Body of pancreas (tissue), 4 donors: Measurements from ENCODE around the gene PXDC1. TPM values are rescaled to one million over a fixed set of nuclear protein-coding genes. Genes with fewer than 3 reads are reported as not detected.
A peak's percentile ranks its signal among the peaks of the same experiment; 100 is the strongest.

Experiments used
- ATAC-seq: fragments of 150-250 bp; one replicate; pipeline ENCODE4 v1.9.1; 2016
- DNase-seq, 4 donors: peaks; one replicate each; pipeline ENCODE4 v3.0.0-alpha.2; 2019
- H3K27ac ChIP-seq, 4 donors: fragments of 200-600 bp; sonication (generic); 1 replicate in 3 of 4; 2 replicates in 1 of 4; pipeline versions ENCODE4 v1.5.1 to v1.6.1; 2016 to 2019; ENCODE audit warnings: mild to moderate bottlenecking in 1 of 4, mixed read lengths in 1 of 4, moderate library complexity in 1 of 4
- H3K27me3 ChIP-seq, 2 donors: fragments of 200-600 bp; sonication (generic); one replicate each; pipeline ENCODE4 v1.6.0; 2016; ENCODE audit warnings: mild to moderate bottlenecking in 1 of 2
- H3K36me3 ChIP-seq, 2 donors: fragments of 200-600 bp; sonication (generic); replicated peaks in 1 of 2; 2 replicates each; pipeline ENCODE4 v1.5.1; 2016; ENCODE audit warnings: low read depth in 2 of 2; ENCODE audit not compliant: insufficient read depth in 1 of 2
- H3K4me1 ChIP-seq: fragments of 200-600 bp; sonication (generic); one replicate; pipeline ENCODE4 v1.6.0; 2016
- H3K4me3 ChIP-seq, 2 donors: fragments of 200-600 bp; sonication (generic); 1 replicate in 1 of 2; 2 replicates in 1 of 2; pipeline ENCODE4 v1.5.1; 2016 to 2019
- H3K9me3 ChIP-seq, 3 donors: fragments of 200-600 bp; sonication (generic); 1 replicate in 2 of 3; 2 replicates in 1 of 3; pipeline ENCODE4 v1.5.1; 2016
- CTCF ChIP-seq, 7 experiments: fragments of 450-650 bp in 4 of 7; fragments of 200-600 bp in 3 of 7; sonication (generic) in 3 of 7; IDR thresholded peaks; one replicate each; pipeline ENCODE4 v1.5.1; 2016 to 2019; ENCODE audit warnings: antibody characterized with exemption in 7 of 7
- POLR2A ChIP-seq, 3 donors: fragments of 450-650 bp; IDR thresholded peaks; one replicate each; pipeline ENCODE4 v1.6.1; 2016; ENCODE audit warnings: antibody characterized with exemption in 3 of 3, mild to moderate bottlenecking in 2 of 3
- WGBS, 2 donors: methylation state at CpG; one replicate each; pipeline ENCODE4 v1.1.5; 2017; 5-methylcytosine and 5-hydroxymethylcytosine counted together
- intact Hi-C: fragments of 100-400 bp; cut with DNase I; formaldehyde crosslinking; loops from one replicate; pipeline ENCODE4 v1.15.1; 2023
- total RNA-seq, 2 donors: library from RNA; depleted of rRNA; stranded (reverse); fragments of >200 nt; gene quantifications; one replicate each; pipeline ENCODE4 v1.1.0, GENCODE V29; 2016

Gene PXDC1
- total RNA-seq, 2 donors from 2014 or later = 30.9 to 35.6 TPM

- intact Hi-C loops = no loop called here
- Histone ChIP-seq H3K4me1 (no peaks in the 10 kb centered on the region), H3K4me3 (no peak overlapping the region), H3K36me3 (no peaks in the 10 kb centered on the region), H3K27ac (no peak overlapping the region), H3K27me3 (no peaks in the 10 kb centered on the region), H3K9me3 (no peaks in the 10 kb centered on the region)
- no peak for ATAC-seq
- 86 to 93% methylated on average over 5 of the region's 5 CpGs for WGBS, 2 donors
- DNase-seq = no peak
- no peak for TF ChIP-seq POLR2A (IDR thresholded peaks at IDR 0.05)
- TF ChIP-seq CTCF (IDR thresholded peaks at IDR 0.05) = no peak
Observed at GRCh38 chr6:3698021-3698420, 53.5 kb downstream of the PXDC1 start.

- Histone ChIP-seq H3K27me3 (no peaks in the 10 kb centered on the region), H3K9me3 (no peaks in the 10 kb centered on the region), H3K27ac (no peak overlapping the region), H3K4me1 (no peaks in the 10 kb centered on the region), H3K36me3 (no peaks in the 10 kb centered on the region), H3K4me3 (no peak overlapping the region)
- DNase-seq = no peak
- intact Hi-C loops = no loop called here
- peak; percentile 15 for ATAC-seq
- 92 to 100% methylated on average over 1 of the region's 1 CpG for WGBS, 2 donors
- TF ChIP-seq CTCF (IDR thresholded peaks at IDR 0.05) (no peak), POLR2A (IDR thresholded peaks at IDR 0.05) (no peak)
Observed at GRCh38 chr6:3697609-3698008, 53.9 kb downstream of the PXDC1 start.

GRCh38 chr6:3696525-3697088 lies 54.9 kb downstream of the PXDC1 start:
- TF ChIP-seq POLR2A (IDR thresholded peaks at IDR 0.05) = no peak
- TF ChIP-seq CTCF (IDR thresholded peaks at IDR 0.05) = no peak
- Histone ChIP-seq H3K9me3 (no peaks in the 10 kb centered on the region), H3K27me3 (no peaks in the 10 kb centered on the region), H3K27ac (no peak overlapping the region), H3K4me1 (no peaks in the 10 kb centered on the region), H3K4me3 (no peak overlapping the region), H3K36me3 (no peaks in the 10 kb centered on the region)
- 73 to 78% methylated on average over 5 of the region's 5 CpGs for WGBS, 2 donors
- no peak for DNase-seq
- ATAC-seq = no peak
- intact Hi-C loops = no loop called here

GRCh38 chr6:3695065-3695817 lies 56.3 kb downstream of the PXDC1 start:
- 62 to 80% methylated on average over 2 of the region's 2 CpGs for WGBS, 2 donors
- no peaks in the 10 kb centered on the region for H3K27me3 ChIP-seq
- intact Hi-C loops = no loop called here

More at GRCh38 chr6:3695065-3695817, 56.3 kb downstream of the PXDC1 start:
- Histone ChIP-seq H3K36me3 (no peaks in the 10 kb centered on the region), H3K4me3 (no peak overlapping the region), H3K27ac (no peak overlapping the region), H3K9me3 (no peaks in the 10 kb centered on the region), H3K4me1 (no peaks in the 10 kb centered on the region)
- DNase-seq (no peak), ATAC-seq (no peak)
- TF ChIP-seq CTCF (IDR thresholded peaks at IDR 0.05) (no peak), POLR2A (IDR thresholded peaks at IDR 0.05) (no peak)
